GM21447 (cell line): ENCODE data around the gene ECHDC3.
"Not testable (repeated sequence)": the region's sequence is repeated elsewhere in the genome, so short reads cannot be mapped to it uniquely, and the experiment has no call there.

Experiments
- ATAC-seq: cut with Tn5 transposase; IDR thresholded peaks from one replicate; pipeline ENCODE4 v1.9.1; 2021; ENCODE audit not compliant: unreplicated experiment

The ECHDC3 gene, protein sequence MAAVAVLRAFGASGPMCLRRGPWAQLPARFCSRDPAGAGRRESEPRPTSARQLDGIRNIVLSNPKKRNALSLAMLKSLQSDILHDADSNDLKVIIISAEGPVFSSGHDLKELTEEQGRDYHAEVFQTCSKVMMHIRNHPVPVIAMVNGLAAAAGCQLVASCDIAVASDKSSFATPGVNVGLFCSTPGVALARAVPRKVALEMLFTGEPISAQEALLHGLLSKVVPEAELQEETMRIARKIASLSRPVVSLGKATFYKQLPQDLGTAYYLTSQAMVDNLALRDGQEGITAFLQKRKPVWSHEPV

DNA sequence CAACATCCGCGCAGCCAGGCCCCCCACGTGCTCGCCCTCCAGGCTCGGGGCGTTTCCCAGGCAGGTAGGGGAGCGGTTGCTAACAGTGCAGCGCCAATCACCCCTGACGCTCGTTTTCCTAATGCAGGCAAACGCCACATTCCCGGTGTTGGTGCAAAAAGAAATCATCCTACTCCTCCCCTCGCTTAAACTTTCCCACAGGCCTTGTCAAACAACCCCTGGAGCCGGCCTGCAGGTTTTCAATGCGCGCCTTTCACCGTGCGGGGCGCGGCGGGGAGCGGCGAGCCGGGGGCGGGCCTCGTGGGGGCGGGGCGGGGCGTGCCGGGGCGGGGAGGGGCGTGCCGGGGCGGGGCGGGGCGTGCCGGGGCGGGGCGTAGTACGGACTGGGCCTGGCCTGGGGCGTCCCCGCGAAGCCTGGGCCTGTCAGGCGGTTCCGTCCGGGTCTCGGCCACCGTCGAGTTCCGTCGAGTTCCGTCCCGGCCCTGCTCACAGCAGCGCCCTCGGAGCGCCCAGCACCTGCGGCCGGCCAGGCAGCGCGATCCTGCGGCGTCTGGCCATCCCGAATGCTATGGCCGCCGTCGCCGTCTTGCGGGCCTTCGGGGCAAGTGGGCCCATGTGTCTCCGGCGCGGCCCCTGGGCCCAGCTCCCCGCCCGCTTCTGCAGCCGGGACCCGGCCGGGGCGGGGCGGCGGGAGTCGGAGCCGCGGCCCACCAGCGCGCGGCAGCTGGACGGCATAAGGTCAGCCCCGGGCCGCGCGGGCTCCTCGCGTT is at the start of gene ECHDC3:
Gene ECHDC3 (plus strand): TSS at position 374 of the 770 bp plus-strand sequence. CDS start 195 bp downstream, at position 569.
- peak; percentile 64 for ATAC-seq

DNA sequence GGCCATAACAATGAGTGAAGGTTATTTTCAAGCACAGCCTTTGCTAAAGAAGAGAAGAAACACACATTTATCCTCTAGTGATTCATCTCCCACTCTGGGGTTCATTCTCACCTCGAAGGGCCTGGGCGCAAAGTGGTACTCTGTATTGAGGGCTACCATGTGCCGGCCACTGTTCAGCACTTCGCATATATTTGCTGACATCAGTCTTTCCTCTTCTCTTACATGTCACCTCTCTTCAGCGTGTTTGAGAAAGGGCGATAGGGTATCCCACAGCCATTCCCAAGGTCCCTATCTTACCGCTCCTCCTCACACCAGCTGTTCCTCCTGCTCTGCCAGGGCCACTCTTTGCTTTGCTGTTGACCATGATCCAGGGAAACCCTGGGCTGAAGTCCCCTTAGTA is 48.8 kb upstream of the ECHDC3 start:
- no peak for ATAC-seq

DNA sequence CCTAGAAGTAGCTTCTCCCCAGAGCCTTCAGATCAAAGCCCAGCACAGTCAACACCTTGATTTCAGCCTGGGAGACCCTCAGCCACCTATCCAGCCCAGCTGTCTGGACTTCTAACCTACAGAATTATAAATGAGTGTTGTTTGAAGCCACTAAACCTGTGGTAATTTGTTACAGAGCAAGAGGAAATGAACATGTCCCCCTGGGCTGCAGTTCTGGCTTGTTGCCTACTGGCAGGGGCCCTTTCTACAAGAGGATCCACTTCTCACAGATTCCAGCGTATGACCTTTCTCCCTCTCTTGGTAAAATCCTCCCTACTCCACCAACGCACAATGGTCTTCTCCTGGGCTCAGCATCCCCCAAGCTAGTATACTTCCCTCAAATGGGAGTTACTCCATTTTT is 46.4 kb upstream of the ECHDC3 start:
- no peak for ATAC-seq

DNA sequence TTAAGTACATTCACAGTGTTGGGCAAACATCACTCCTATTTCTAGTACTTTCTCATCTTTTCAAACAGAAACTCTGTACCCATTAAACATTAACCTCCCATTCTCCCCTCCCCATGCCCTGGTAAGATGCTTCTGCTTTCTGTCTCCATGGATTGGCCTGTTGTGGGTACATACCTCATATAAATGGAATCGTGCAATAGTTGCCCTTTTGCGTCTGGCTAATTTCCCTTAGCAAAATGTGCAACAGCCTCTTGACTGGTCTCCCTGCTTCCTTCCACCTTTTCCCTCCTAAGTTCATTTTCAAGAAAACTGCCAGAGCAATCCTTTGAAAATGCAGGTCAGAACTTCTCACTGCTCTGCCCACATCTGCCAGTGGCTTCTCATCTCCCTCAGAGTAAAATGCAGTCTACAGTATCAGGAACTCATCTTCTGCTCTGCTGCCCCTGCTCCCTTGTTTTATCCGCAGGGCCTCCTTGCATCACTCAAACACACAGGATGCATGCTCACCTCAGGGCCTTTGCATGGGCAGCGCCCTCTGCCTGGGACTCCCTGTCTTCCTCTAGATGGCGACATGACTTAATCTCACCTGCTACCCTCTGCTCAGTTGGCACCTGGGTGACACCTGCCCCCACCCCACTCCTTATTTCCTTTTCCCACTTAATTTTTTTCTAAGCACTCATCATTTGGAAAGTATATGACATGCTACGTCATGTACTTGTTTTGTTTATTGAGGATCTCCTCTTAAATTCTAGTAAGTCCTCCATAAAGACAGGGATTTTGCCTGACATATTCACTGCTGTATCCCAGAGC is 44.3 kb upstream of the ECHDC3 start:
- peak; percentile 56 for ATAC-seq

DNA sequence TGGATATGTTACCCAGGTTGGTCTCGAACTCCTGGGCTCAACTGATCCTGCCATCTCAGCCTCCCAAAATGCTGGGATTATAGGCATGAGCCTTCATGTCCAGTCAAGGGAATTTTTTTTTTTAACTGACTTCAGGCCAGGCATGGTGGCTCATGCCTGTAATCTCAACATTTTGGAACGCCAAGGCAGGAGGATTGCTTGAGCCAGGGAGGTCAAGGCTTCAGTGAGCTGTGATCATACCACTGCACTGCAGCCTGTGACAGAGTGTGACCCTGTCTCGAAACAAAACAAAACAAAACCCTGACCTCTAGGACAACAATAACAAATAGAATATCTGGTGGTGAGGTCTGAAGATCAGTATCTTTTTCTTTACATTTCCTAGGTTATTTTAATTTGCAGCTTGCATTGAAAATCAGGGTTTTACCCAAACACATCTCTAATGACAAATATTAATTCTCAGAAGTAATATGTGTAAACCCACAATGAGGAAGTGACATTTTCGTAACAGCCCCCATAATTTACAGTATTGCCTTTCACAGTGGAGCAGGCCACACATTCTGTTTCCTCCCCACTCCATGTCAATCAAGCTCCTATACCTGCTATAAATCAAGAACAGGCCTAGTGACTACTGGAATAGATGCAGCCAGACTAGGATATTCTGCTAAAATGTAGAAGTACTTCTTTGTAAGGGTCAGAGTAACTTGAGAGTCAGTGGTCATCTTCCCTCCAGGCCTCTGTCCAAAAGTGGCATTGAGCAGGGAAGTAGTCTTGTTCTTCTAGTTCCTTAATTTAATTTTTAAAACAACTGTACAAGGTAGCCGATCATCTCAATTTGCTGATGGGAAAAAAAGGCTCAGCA is 43.3 kb upstream of the ECHDC3 start:
- ATAC-seq = peak; percentile 81

DNA sequence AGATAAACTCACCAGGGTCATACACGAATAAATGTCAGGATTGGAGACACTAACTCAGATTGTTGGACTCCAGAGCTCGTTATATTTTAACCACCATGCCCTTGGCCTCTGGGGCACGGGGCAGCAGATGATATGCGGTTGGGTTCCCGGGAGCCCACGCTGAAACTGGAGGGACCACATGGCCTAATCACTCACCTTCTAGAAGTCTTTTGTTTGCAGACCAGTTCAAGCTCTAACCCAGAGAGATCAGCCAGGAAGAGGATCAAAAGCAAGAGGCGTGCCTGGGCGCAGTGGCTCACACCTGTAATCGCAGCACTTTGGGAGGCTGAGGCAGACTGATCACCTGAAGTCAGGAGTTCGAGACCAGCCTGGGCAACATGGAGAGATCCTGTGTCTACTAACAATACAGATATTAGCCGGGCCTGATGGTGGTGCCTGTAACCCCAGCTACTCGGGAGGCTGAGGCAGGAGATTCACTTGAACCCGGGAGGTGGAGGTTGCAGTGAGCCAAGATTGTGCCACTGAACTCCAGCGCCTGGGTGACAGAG is 42.6 kb upstream of the ECHDC3 start:
- no peak for ATAC-seq

DNA sequence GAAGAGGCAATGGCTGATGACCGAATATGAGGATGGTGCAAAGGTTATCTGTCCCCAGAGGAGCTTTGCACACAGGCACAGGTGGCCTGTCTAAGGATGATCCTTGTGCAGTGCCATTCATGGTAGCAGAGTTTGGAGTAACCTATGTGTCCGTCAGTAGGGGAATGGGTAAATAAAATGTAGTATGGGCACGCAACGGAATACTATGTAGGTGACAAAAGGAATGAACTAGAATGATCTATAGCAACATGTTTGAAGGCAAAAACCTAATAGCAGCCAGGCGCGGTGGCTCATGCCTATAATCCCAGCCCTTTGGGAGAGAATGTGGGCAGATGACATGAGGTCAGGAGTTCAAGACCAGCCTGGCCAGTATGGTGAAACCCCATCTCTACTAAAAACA is 41.6 kb upstream of the ECHDC3 start:
- ATAC-seq = no peak

DNA sequence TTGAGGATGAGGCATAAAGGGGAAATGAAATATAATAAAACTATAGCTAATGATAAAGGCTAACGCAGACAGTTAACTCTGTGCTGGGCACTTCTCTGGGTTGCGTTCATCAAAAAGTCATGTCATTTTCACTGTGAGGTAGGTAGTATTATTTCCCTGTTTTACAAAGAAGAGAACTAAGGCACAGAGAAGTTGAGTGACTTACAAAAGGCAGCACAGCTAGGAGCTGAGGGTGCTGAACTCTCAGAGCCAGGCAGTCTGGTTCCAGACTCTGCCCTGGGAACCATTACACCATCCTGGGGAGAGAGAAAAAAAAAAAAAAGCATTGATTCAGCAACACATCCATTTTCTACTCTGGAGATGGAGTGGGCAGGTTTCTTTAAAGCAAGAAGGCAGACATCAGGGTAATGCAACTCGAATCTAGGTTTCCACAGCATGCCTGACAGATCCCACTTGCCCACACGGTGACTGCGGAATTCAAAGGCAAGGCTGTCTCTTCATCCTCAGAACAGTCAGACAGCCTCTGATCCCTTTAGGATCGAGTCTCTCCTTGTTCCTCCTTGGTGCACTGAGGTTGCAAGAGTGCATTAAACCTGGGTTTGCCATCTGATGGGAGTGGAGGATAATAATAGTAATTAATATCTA is 40.6 kb upstream of the ECHDC3 start:
- no peak for ATAC-seq

DNA sequence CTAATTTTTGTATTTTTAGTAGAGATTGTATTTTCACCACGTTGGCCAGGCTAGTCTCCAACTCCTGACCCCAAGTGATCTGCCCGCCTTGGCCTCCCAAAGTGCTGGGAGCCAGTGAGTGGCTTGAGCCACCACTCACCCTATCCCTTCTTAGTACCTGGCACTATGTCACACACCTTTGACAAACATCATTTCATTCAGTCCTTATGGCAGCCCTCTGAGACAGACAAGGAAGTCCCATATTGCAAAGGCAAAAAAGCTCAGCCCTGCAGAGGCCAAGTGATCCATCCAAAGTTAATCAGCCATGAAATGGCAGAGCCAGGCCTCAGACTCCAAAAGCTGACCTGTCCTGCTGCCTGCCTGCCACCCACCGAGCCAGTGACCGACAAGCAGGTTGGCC is 39.9 kb upstream of the ECHDC3 start:
- no peak for ATAC-seq

DNA sequence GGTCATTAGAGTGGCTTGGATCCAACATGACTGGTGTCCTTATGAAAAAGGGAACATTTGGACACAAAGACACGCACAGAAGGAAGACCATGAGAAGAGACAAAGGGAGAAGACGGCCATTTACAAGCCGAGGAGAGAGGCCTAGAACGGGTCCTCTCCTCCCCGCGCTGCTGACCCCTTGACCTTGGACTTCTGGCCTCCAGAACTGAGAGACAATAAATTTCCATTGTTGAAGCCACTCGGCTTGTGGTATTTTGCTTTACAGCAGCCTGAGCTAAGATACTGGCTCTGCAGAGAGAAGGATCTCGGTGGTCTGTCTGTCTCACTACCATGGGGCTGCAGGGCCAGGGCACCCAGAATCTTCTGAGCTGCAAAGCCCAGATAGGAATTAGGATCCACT is 38.1 kb upstream of the ECHDC3 start:
- no peak for ATAC-seq

DNA sequence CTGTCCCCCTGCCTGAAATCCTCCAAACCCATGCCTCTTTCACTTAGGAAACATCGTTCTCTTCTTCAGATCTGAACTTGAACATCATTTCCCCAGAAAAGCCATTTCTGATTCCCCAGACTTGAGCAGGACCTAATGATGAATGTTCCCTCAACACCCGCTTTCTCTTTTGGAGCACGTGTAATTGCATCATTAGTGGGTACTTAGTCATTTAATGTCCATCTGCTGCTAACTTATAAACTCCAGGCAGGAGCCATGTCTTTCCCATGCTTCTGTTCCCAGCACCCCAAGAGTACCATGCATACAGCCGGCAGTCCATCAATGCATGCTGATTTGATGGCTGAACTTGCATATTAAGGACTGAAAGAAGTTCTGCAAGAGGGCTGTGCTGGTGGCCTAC is 36.5 kb upstream of the ECHDC3 start:
- ATAC-seq = no peak

DNA sequence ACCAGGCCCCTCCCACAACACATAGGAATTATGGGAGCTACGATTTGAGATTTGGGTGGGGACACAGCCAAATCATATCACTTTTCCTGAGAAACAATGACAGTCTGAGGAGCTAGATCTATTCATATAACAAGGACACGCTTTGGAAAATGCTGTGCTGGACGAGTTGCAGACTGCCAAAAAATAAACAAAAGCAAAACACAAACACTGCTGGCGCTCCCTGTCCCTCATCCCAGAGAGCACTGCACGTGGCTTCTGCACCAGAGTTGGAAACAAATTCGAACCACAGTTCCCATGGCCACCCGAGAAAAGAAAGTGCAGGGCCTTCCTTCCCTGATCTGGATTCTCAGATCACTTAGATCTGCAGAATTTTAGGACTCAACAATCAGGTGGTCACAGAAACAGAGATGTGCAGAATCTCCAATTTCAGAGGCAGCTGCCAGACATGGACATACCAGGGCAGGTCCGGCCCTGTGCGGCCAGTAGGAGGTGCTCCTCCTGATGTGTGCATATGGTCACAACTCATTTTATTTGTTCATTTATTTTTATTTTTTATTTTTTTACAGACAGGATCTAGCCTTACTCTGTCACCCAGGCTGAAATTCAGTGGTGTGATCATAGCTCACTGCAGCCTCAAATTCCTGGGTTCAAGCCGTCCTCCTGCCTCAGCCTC is 35.2 kb upstream of the ECHDC3 start:
- no peak for ATAC-seq

DNA sequence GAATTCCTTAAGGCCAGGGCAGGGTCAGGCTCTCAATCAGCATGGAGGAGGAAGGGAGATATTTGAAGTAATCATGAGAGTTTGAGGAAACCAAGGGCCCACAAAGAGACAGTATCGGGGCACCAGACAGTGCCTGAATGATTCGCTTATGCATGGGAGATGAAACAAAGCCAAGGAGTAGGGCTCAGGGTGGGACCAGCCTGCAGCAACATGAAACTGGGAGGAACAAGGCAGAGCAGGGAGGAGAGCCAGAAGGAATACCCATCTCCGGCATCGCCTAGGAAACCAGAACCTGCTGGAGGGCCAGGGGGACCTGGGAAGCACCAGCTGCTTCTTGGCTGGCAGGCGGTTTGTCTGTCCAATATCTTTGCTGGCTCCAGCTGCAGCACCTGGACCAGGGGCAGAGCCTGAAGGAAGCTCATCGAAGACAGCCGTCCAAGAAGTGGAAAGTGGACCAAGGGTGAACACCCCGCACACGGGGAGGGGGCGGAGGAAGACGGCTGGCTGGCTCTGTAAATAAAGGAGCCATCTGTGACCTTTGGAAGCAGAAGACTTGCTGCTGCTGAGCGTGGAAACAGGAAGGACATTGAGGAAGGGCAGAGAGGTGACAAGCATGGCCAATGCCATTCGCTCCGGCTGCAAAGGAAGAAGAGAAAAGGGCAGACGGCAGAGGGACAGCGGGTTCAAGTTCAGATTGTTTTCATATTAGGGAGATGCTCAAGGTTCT is 34.4 kb upstream of the ECHDC3 start:
- ATAC-seq = no peak

DNA sequence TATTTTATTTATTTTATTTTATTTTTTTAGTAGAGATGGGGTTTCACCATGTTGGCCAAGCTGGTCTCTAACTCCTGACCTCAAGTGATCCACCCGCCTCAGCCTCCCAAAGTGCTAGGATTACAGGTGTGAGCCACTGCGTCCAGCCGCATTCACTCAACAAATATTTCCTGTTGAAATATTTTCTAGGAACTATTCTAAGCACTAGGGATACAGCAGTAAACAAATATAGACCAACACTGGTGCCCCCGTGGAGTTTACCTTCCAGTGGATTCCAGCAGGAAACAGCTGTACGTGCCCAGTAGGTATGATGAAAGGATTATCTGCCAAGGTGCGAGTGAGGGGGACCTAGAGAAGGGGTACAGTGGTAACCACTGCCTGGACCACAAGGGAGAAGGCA is 33.4 kb upstream of the ECHDC3 start:
- not testable (repeated sequence) for ATAC-seq

DNA sequence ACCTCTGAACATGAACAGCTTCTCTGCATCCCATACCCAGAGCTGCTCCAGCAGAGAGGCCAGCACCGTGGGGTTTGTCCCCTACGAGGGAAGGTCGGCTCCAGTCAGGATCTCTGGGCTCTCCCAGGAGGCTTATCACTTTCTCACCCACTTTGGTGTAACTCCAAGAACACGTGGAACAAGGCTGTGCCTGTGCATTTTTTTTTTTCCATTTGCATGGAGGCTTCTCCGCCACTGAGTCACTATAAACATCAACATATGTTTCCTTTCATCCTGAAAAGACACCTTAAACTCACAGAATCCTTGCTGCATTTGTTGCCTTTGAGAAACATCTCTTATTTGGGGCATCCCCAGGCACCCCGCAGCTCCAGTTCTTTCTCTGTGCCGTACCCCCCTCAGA is 29.4 kb upstream of the ECHDC3 start:
- ATAC-seq = no peak

DNA sequence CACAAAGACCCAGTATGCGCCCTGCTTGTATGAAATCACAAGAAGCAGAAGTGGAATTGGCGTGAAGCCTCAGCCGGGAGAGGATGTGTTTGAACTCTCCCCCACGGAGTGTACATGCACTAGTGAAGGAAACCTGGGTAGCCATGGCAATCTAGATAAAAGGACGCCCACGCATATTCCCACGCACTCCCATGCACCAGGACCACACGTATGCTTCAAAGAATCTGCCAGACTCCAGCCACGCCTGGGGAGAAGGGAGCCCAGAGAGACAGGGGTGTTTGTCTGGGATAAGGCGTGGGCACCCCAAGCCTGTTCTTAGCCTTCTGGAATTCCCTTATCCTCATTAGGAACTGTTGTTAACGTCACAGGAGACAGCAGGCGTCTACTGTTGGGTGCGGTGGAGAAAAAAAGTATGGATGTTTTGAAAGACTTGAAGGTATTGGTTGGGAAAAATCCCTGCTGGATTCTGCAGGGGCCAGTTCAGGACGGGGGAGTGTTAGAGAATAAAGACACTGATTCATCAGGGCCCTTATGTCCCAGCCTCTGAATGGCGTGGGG is 28.9 kb upstream of the ECHDC3 start:
- ATAC-seq = no peak

DNA sequence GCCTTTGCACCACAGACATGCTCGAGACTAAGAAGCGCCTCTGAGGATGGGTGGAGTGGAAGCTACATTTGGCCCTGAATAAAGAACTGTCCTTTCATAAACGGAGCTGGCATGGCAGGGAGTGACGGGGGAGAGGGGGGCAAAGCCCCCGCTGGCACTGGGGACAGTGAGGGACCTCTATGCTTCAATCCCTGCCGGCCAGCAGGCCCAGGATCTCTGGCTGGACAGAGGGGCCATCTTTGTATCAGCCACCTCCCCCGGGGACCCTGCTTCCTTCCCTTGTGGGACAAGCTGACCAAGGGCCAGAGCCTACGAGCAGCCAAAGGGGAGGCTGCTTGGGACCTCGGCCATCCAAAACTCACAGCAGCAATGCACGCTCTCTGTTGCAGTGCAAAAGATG is 28.2 kb upstream of the ECHDC3 start:
- no peak for ATAC-seq

DNA sequence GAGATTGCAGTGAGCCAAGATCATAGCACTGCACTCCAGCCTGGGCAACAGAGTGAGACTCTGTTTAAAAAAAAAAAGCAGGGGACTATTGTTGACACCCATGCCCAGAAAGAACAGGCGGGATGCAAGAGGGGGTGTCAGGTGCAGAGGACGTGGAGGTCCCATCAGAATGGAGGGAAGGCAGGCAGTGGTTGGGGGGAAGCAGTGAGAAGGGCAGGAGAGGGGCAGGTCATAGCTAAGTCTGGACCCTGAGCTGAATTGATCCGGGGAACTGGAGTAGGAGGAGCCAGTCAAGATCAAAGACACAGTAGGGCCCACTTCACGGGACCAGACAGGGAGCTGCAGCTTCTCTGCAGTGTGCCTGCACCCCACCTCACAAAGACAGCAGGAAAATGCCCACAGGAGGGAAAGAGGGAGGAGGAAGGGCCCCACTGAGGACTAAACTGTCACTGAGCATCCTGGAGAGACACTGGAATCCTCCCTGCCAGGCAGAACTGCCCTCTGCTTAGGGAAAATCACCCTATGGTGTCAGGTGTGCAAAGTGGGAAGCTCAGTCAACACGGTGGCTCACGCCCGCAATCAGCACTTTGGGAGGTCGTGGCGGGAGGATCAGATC is 27.3 kb upstream of the ECHDC3 start:
- ATAC-seq = no peak
